ENCODE measurements around the gene UNKL.

DNA sequence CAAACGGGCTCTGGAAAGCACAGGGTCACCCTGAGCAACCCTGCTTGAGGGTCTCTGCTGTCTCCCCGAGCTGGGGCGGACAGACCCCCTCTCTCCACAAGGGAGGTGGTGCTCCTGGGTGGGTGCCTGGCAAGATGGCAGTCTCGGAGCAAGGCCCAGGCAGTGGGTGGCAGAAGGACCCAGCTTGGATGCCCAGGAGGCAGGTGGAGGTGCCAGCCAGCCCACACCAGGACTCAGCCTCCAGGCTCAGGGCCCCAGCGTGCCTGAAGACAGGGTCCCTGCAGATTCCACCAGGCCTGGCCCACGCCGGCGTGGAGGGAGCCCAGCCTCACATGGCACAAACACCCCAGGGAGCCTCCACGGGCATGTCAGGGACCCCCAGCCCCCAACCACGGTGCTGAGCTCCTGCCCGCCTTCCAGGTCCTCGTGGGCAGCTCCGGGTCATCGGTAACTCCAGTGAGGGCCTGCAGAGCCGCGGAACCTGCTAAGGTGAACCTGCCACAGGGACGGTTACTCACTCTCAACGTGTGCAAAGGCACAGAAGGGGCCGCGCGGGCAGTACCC is 20.8 kb downstream of the UNKL start:
- TF ChIP-seq, protein P1, sequence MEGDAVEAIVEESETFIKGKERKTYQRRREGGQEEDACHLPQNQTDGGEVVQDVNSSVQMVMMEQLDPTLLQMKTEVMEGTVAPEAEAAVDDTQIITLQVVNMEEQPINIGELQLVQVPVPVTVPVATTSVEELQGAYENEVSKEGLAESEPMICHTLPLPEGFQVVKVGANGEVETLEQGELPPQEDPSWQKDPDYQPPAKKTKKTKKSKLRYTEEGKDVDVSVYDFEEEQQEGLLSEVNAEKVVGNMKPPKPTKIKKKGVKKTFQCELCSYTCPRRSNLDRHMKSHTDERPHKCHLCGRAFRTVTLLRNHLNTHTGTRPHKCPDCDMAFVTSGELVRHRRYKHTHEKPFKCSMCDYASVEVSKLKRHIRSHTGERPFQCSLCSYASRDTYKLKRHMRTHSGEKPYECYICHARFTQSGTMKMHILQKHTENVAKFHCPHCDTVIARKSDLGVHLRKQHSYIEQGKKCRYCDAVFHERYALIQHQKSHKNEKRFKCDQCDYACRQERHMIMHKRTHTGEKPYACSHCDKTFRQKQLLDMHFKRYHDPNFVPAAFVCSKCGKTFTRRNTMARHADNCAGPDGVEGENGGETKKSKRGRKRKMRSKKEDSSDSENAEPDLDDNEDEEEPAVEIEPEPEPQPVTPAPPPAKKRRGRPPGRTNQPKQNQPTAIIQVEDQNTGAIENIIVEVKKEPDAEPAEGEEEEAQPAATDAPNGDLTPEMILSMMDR (IDR thresholded peaks at IDR 0.05), result no peak
- TF ChIP-seq POLR2A (IDR thresholded peaks at IDR 0.05), result no peak
